HCT116 (cell line): ENCODE results near the gene GNG7. TPM values are rescaled to one million over a fixed set of nuclear protein-coding genes. Genes with fewer than 3 reads are reported as not detected.
"Not testable (repeated sequence)": the region's sequence is repeated elsewhere in the genome, so short reads cannot be mapped to it uniquely, and the experiment has no call there.

Source experiments
- ATAC-seq: fragments of 200-7000 bp; cut with Tn5 transposase; 2 replicates; pipeline ENCODE4 v1.9.1; 2020; ENCODE audit warnings: mild to moderate bottlenecking, moderate library complexity
- BruUV-seq: library from RNA; stranded (reverse); fragments of 400-500 nt; replicated peaks from 2 replicates; lab custom pipeline; 2021; lab: Mats Ljungman, UMichigan
- CTCF ChIA-PET: fragments of 300-600 bp; sonication (Branson Sonifier 250); formaldehyde crosslinking; loops from one replicate; lab custom pipeline; 2021; ENCODE audit warnings: antibody characterized with exemption; lab: Charles Lee
- POLR2A ChIA-PET: fragments of 300-600, 350-600 bp; sonication (Branson Sonifier 250); formaldehyde crosslinking; loops from one replicate; lab custom pipeline; 2021; ENCODE audit warnings: antibody characterized with exemption; lab: Charles Lee
- RAD21 ChIA-PET, 2 experiments: fragments of 300-600 bp; sonication (Branson Sonifier 250); formaldehyde crosslinking; loops; one replicate each; lab custom pipeline; 2023; ENCODE audit warnings: low total read pairs in 2 of 2; ENCODE audit not compliant: uncharacterized antibody in 2 of 2, unreplicated experiment in 2 of 2, low non-redundant PET in 1 of 2; lab: Charles Lee
- DNase-seq: peaks from one replicate; pipeline ENCODE4 v3.0.0-alpha.2; 2010; ENCODE audit warnings: low read depth, low spot score
- H2AFZ ChIP-seq: fragments of 200-600 bp; shearing (Covaris generic), sonication (generic); 2 replicates; pipeline ENCODE4 v1.6.1; 2017; ENCODE audit warnings: low read depth, mixed run types, mixed read lengths, antibody characterized with exemption, low read length; ENCODE audit not compliant: poor library complexity, severe bottlenecking
- H3K27ac ChIP-seq: 2 replicates; pipeline ENCODE4 v1.5.1; 2012; ENCODE audit warnings: low read depth, low read length
- H3K27me3 ChIP-seq: fragments of 200-600 bp; sonication (generic); 2 replicates; pipeline ENCODE4 v1.6.1; 2016; ENCODE audit warnings: mixed run types, low read length, mixed read lengths; ENCODE audit not compliant: insufficient read depth
- H3K36me3 ChIP-seq, 2 experiments: fragments of 200-500 bp in 1 of 2; fragments of 200-600 bp in 1 of 2; sonication (Bioruptor generic) in 1 of 2; sonication (generic) in 1 of 2; 2 replicates each; pipeline versions ENCODE4 v1.5.1 to v1.6.1; 2014 to 2016; ENCODE audit warnings: low read length in 2 of 2, inconsistent platforms in 1 of 2, mixed read lengths in 1 of 2, mixed run types in 1 of 2; ENCODE audit not compliant: insufficient read depth in 2 of 2, control insufficient read depth in 1 of 2
- H3K4me1 ChIP-seq, 2 experiments: fragments of 200-600 bp in 1 of 2; sonication (generic) in 1 of 2; 2 replicates each; pipeline versions ENCODE4 v1.5.1 to v1.6.1; 2012 to 2017; ENCODE audit warnings: low read length in 2 of 2, inconsistent platforms in 1 of 2, mild to moderate bottlenecking in 1 of 2, mixed read lengths in 1 of 2, mixed run types in 1 of 2, moderate library complexity in 1 of 2; ENCODE audit not compliant: insufficient read depth in 2 of 2, control insufficient read depth in 1 of 2
- H3K4me2 ChIP-seq: fragments of 200-600 bp; sonication (generic); 2 replicates; pipeline ENCODE4 v1.6.1; 2017; ENCODE audit warnings: mixed run types, low read length, mixed read lengths
- H3K4me3 ChIP-seq, 2 experiments: fragments of 200-600 bp in 1 of 2; sonication (generic) in 1 of 2; replicated peaks in 1 of 2; 2 replicates each; pipeline ENCODE4 v1.5.1; 2011 to 2016; ENCODE audit warnings: low read length in 2 of 2, control low read depth in 1 of 2, low read depth in 1 of 2, mild to moderate bottlenecking in 1 of 2, mixed read lengths in 1 of 2, mixed run types in 1 of 2
- H3K79me2 ChIP-seq: fragments of 200-600 bp; sonication (generic); 2 replicates; pipeline ENCODE4 v1.6.1; 2017; ENCODE audit warnings: mild to moderate bottlenecking, mixed run types, low read length, moderate library complexity, mixed read lengths; ENCODE audit not compliant: insufficient read depth
- H3K9ac ChIP-seq: fragments of 200-600 bp; sonication (generic); 2 replicates; pipeline ENCODE4 v1.6.1; 2016; ENCODE audit warnings: low read length, mixed read lengths
- H3K9me2 ChIP-seq: fragments of 200-600 bp; sonication (generic), shearing (Covaris generic); 2 replicates; pipeline ENCODE4 v1.6.1; 2017; ENCODE audit warnings: mixed run types, mild to moderate bottlenecking, moderate library complexity; ENCODE audit not compliant: insufficient read depth
- H3K9me3 ChIP-seq, 2 experiments: fragments of 200-500 bp in 1 of 2; fragments of 200-600 bp in 1 of 2; sonication (Bioruptor generic) in 1 of 2; sonication (generic) in 1 of 2; 2 replicates each; pipeline ENCODE4 v1.6.1; 2014 to 2017; ENCODE audit warnings: low read length in 2 of 2, mixed read lengths in 2 of 2, inconsistent platforms in 1 of 2, low read depth in 1 of 2, mild to moderate bottlenecking in 1 of 2, mixed run types in 1 of 2, moderate library complexity in 1 of 2; ENCODE audit not compliant: control insufficient read depth in 1 of 2, insufficient read depth in 1 of 2
- H4K20me1 ChIP-seq: fragments of 200-600 bp; sonication (generic), shearing (Covaris generic); 2 replicates; pipeline ENCODE4 v1.6.1; 2017; ENCODE audit warnings: mixed run types, mild to moderate bottlenecking, moderate library complexity; ENCODE audit not compliant: insufficient read depth
- CBX3 ChIP-seq: IDR thresholded peaks from 2 replicates; pipeline ENCODE4 v1.6.1; 2012; ENCODE audit warnings: low read depth
- CEBPB ChIP-seq: IDR thresholded peaks from 2 replicates; pipeline ENCODE4 v1.6.1; 2012; ENCODE audit warnings: low read depth
- ELF1 ChIP-seq: IDR thresholded peaks from 2 replicates; pipeline ENCODE4 v1.6.1; 2012; ENCODE audit warnings: low read depth, borderline replicate concordance
- EZH2phosphoT487 ChIP-seq: fragments of 200-600 bp; IDR thresholded peaks from 2 replicates; pipeline ENCODE4 v1.6.1; 2018; ENCODE audit warnings: antibody characterized with exemption, borderline replicate concordance
- FOSL1 ChIP-seq: IDR thresholded peaks from 2 replicates; pipeline ENCODE4 v1.6.1; 2012; ENCODE audit warnings: low read depth
- RAD21 ChIP-seq: IDR thresholded peaks from 2 replicates; pipeline ENCODE4 v1.6.1; 2012; ENCODE audit warnings: low read depth, mild to moderate bottlenecking
- SP1 ChIP-seq: IDR thresholded peaks from 2 replicates; pipeline ENCODE4 v1.6.1; 2012; ENCODE audit warnings: low read depth
- YY1 ChIP-seq: IDR thresholded peaks from 2 replicates; pipeline ENCODE4 v1.6.1; 2011; ENCODE audit warnings: low read length, low read depth, moderate library complexity, mild to moderate bottlenecking; ENCODE audit not compliant: insufficient replicate concordance; ENCODE audit errors: extremely low read depth
- ZFX ChIP-seq: fragments of 450-650 bp; IDR thresholded peaks from 2 replicates; pipeline ENCODE4 v1.6.1; 2017
- ZNF274 ChIP-seq: fragments of 200-500 bp; sonication (Bioruptor generic); IDR thresholded peaks from 2 replicates; pipeline ENCODE4 v1.6.1; 2014; ENCODE audit warnings: mild to moderate bottlenecking, low read depth, low read length, inconsistent platforms
- intact Hi-C: fragments of 100-400 bp; cut with micrococcal nuclease; formaldehyde crosslinking; loops from 2 replicates; pipeline ENCODE4 v1.10.0; 2022
- total RNA-seq: library from RNA; stranded (reverse); gene quantifications from one replicate; pipeline ENCODE4 v1.2.1, GENCODE V29; 2021; ENCODE audit not compliant: unreplicated experiment
- TF ChIP-seq, protein P1 (sequence below): IDR thresholded peaks from 2 replicates; pipeline ENCODE4 v1.6.1; 2012

GNG7 gene
- total RNA-seq, 1 experiment from 2014 or later = 11.3 TPM

DNA sequence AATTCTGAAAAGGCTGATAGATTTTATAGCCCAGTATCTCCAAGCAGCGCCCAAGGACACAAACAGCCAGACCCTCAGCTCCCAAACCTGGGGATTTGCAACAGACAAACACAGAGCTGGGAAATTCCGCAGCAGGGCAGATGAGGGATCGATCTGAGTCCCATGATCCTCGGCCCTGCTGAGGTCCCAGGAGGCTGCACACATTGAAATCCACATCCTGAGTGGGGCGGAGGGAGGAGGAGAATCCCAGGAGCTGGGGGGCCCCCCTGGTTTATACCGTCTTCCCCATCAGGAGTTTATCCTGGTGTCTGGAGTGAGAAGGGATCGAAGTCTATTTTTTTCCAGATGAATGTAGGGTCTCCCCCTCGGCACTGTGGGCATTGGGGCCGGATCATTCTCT is 49.3 kb downstream of the GNG7 start:
- CTCF ChIA-PET = no interaction called here
- no peak for TF ChIP-seq ZNF274
- no peak for TF ChIP-seq RAD21
- TF ChIP-seq, protein P1, sequence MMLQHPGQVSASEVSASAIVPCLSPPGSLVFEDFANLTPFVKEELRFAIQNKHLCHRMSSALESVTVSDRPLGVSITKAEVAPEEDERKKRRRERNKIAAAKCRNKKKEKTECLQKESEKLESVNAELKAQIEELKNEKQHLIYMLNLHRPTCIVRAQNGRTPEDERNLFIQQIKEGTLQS = no peak
- TF ChIP-seq, all 23 proteins: peak for 0

DNA sequence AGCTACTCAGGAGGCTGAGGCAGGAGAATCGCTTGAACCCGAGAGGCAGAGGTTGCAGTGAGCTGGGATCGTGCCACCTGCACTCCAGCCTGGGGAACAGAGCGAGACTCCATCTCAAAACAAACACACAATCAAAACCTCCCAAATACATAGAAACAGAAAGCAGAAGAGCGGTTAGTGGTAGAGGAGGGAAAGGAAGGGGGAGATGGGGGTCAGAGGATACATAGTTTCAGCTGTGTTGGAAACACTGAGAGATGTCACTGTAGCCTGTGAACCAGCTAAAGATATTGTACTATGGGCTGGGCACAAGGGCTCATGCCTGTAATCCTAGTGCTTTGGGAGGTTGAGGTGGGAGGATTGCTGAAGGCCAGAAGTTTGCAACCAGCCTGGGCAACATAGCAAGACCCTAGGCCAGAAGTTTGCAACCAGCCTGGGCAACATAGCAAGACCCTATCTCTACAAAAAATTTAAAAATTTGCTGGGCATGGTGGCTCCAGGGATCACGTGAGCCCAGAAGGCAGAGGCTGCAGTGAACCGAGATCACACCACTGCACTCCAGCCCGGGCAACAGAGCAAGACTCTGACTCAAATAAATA is 49.9 kb downstream of the GNG7 start:
- Histone ChIP-seq H3K9ac (no peak overlapping the region), H3K79me2 (no peaks in the 10 kb centered on the region), H3K4me2 (no peak overlapping the region), H3K36me3 (no peaks in the 10 kb centered on the region), H2AFZ (no peak overlapping the region), H3K27ac (no peak overlapping the region), H3K4me3 (no peak overlapping the region), H3K27me3 (no peaks in the 10 kb centered on the region), H3K9me2 (no peaks in the 10 kb centered on the region), H4K20me1 (no peaks in the 10 kb centered on the region), H3K9me3 (no peaks in the 10 kb centered on the region), H3K4me1 (peaks cover 0 to 6% of the 10 kb centered on the region in 2 experiments; a peak in 2 of 4 replicates)
- BruUV-seq = no TSS peak
- TF ChIP-seq YY1 = no peak
- no peak for TF ChIP-seq FOSL1
- TF ChIP-seq EZH2phosphoT487 = no peak
- no peak for TF ChIP-seq SP1
- no peak for TF ChIP-seq CEBPB
- no peak for TF ChIP-seq ZFX
- no peak for TF ChIP-seq CBX3
- TF ChIP-seq ELF1 = no peak
- DNase-seq = no peak
- ChIA-PET POLR2A (no interaction called here), CTCF (no interaction called here), RAD21 (no interaction called here)
- intact Hi-C loops = no loop called here
- ATAC-seq = no peak

More for the DNA sequence above, 49.3 kb downstream of the GNG7 start:
- Histone ChIP-seq H3K27ac (no peak overlapping the region), H3K9ac (no peak overlapping the region), H3K4me1 (peaks cover 0 to 6% of the 10 kb centered on the region in 2 experiments; a peak in 2 of 4 replicates), H3K4me2 (no peak overlapping the region), H4K20me1 (no peaks in the 10 kb centered on the region), H3K4me3 (no peak overlapping the region), H3K9me2 (no peaks in the 10 kb centered on the region), H3K27me3 (no peaks in the 10 kb centered on the region), H3K79me2 (no peaks in the 10 kb centered on the region), H3K36me3 (no peaks in the 10 kb centered on the region), H3K9me3 (no peaks in the 10 kb centered on the region), H2AFZ (no peak overlapping the region)
- BruUV-seq = no TSS peak
- RAD21 ChIA-PET = no interaction called here
- POLR2A ChIA-PET = no interaction called here
- intact Hi-C loops = no loop called here
- no peak for DNase-seq
- ATAC-seq = no peak

DNA sequence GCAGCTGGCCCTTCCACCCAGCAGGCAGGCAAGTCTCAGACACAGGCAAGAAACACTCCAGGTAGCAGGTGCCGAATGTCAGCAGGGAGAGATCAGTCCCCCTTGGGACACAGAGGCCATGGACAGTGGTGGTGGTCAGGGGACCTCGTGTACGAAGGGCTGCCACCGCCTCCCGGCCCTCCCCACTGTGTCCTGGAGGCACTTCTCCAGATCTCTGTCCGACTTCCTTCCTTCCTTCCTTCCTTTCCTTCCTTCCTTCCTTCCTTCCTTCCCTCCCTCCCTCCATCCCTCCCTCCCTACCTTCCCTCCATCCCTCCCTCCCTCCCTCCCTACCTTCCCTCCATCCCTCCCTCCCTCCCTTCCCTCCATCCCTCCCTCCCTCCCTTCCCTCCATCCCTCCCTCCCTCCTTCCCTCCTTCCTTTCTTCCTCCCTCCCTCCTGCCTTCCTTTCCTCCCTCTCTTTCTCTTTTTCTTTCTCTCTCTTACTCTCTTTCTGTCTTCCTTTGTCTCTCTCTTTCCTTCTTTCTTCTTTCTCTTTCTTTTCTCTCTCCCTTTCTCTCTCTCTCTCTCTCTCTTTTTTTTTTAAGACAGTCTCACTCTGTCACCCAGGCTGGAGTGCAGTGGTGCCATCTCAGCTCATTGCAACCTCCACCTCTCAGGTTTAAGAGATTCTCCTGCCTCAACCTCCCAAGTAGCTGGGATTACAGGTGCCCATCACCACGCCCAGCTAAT is 51.3 kb downstream of the GNG7 start:
- intact Hi-C loops, RAD21 ChIA-PET, CTCF ChIA-PET, POLR2A ChIA-PET, H3K9me2 ChIP-seq, H3K4me1 ChIP-seq, H3K4me3 ChIP-seq, H3K79me2 ChIP-seq, H2AFZ ChIP-seq, H3K27ac ChIP-seq, H3K36me3 ChIP-seq, H3K27me3 ChIP-seq, H3K9ac ChIP-seq, H4K20me1 ChIP-seq, H3K4me2 ChIP-seq, ATAC-seq, H3K9me3 ChIP-seq, BruUV-seq, DNase-seq: not testable (repeated sequence)
